Natural killer cell (primary cell): ENCODE data around the gene LRRC61. TPM values are rescaled to one million over a fixed set of nuclear protein-coding genes. Genes with fewer than 3 reads are reported as not detected.
"Not testable (repeated sequence)": the region's sequence is repeated elsewhere in the genome, so short reads cannot be mapped to it uniquely, and the experiment has no call there.

Source experiments
- ATAC-seq, 3 donors: fragments of 150-1000 bp in 2 of 3; fragments of 200-7000 bp in 1 of 3; cut with Tn5 transposase; 1 replicate in 1 of 3; 2 replicates in 2 of 3; pipeline ENCODE4 v1.10.0; 2021; ENCODE audit warnings: mild to moderate bottlenecking in 2 of 3, moderate library complexity in 2 of 3
- DNase-seq, 2 donors: peaks; one replicate each; pipeline versions ENCODE4 v3.0.0 to v3.0.0-alpha.2; 2013 to 2021; ENCODE audit warnings: mixed read lengths in 1 of 2
- H3K27ac ChIP-seq: one replicate; pipeline ENCODE4 v1.5.1; 2013; ENCODE audit warnings: mild to moderate bottlenecking, low read length
- H3K27me3 ChIP-seq: one replicate; pipeline ENCODE4 v1.6.1; 2013; ENCODE audit warnings: low read length; ENCODE audit not compliant: control insufficient read depth, insufficient read depth
- H3K36me3 ChIP-seq: one replicate; pipeline ENCODE4 v1.6.1; 2013; ENCODE audit warnings: low read length; ENCODE audit not compliant: control insufficient read depth, insufficient read depth
- H3K4me1 ChIP-seq: one replicate; pipeline ENCODE4 v1.6.1; 2013; ENCODE audit warnings: low read length; ENCODE audit not compliant: control insufficient read depth, insufficient read depth
- H3K4me3 ChIP-seq: one replicate; pipeline ENCODE4 v1.5.1; 2013; ENCODE audit warnings: low read length
- H3K9me3 ChIP-seq: one replicate; pipeline ENCODE4 v1.6.1; 2013; ENCODE audit warnings: low read length; ENCODE audit not compliant: control insufficient read depth, insufficient read depth
- H3K27ac Mint-ChIP-seq, 2 donors: one replicate each; pipeline ENCODE4 v1.8.0; 2022; ENCODE audit warnings: mild to moderate bottlenecking in 2 of 2, mixed read lengths in 2 of 2, moderate library complexity in 1 of 2
- H3K27me3 Mint-ChIP-seq, 2 donors: one replicate each; pipeline ENCODE4 v1.8.0; 2022; ENCODE audit warnings: low read depth in 2 of 2, mixed read lengths in 2 of 2
- H3K36me3 Mint-ChIP-seq: one replicate; pipeline ENCODE4 v1.8.0; 2022; ENCODE audit warnings: mixed read lengths
- H3K4me1 Mint-ChIP-seq, 2 donors: one replicate each; pipeline ENCODE4 v1.8.0; 2022; ENCODE audit warnings: mixed read lengths in 2 of 2
- H3K4me3 Mint-ChIP-seq: one replicate; pipeline ENCODE4 v1.8.0; 2022; ENCODE audit warnings: mild to moderate bottlenecking, moderate library complexity, mixed read lengths
- H3K9me3 Mint-ChIP-seq, 2 donors: one replicate each; pipeline ENCODE4 v1.8.0; 2022; ENCODE audit warnings: mixed read lengths in 2 of 2
- CTCF ChIP-seq: fragments of 200-600 bp; IDR thresholded peaks from one replicate; pipeline ENCODE4 v1.8.0; 2022; ENCODE audit warnings: antibody characterized with exemption
- WGBS: methylation state at CpG from one replicate; pipeline ENCODE4 v1.1.7; 2013; ENCODE audit warnings: missing lambda C conversion rate; ENCODE audit not compliant: insufficient coverage; 5-methylcytosine and 5-hydroxymethylcytosine counted together
- intact Hi-C: fragments of 100-400 bp; cut with micrococcal nuclease; formaldehyde crosslinking; loops from one replicate; pipeline ENCODE4 v1.14.2; 2022
- total RNA-seq, 4 donors: library from RNA; stranded (reverse); fragments of 120-200 nt in 1 of 4; gene quantifications; one replicate each; pipeline versions ENCODE4 v1.2.3 to v1.2.4, GENCODE V29; 2013 to 2022

The LRRC61 gene
- total RNA-seq, 3 donors from 2014 or later (not counting 1 experiment from before 2014, with no cell fraction given) = 7.3 to 16.7 (median 13.7) TPM

GRCh38 chr7:150311146-150311545, 12.0 kb upstream of the LRRC61 start:
- no peak for TF ChIP-seq CTCF
- intact Hi-C loops = no loop called here
- no peak for DNase-seq
- Mint-ChIP-seq H3K4me1 (no peaks in the 10 kb centered on the region), H3K36me3 (no peaks in the 10 kb centered on the region), H3K9me3 (no peaks in the 10 kb centered on the region), H3K27me3 (no peaks in the 10 kb centered on the region), H3K4me3 (no peak overlapping the region), H3K27ac (no peak overlapping the region)
- Histone ChIP-seq H3K27me3 (no peaks in the 10 kb centered on the region), H3K4me1 (no peaks in the 10 kb centered on the region), H3K27ac (no peak overlapping the region), H3K36me3 (no peaks in the 10 kb centered on the region), H3K4me3 (no peak overlapping the region), H3K9me3 (no peaks in the 10 kb centered on the region)
- no peak for ATAC-seq
- 89% methylated on average over 4 of the region's 4 CpGs for WGBS

- no peak overlapping the region for H3K27ac ChIP-seq
- Mint-ChIP-seq H3K9me3 (no peaks in the 10 kb centered on the region), H3K4me1 (no peaks in the 10 kb centered on the region), H3K4me3 (no peak overlapping the region), H3K27me3 (no peaks in the 10 kb centered on the region), H3K27ac (no peak overlapping the region), H3K36me3 (no peaks in the 10 kb centered on the region)
- 95% methylated on average over 5 of the region's 5 CpGs for WGBS
- TF ChIP-seq CTCF = no peak
- no peaks in the 10 kb centered on the region for H3K27me3 ChIP-seq
- H3K36me3 ChIP-seq = no peaks in the 10 kb centered on the region
- H3K9me3 ChIP-seq = no peaks in the 10 kb centered on the region
- no peak overlapping the region for H3K4me3 ChIP-seq
- DNase-seq (no peak), ATAC-seq (no peak)
- no peaks in the 10 kb centered on the region for H3K4me1 ChIP-seq
- intact Hi-C loops = no loop called here
These were observed 11.4 kb upstream of the LRRC61 start for GRCh38 chr7:150311711-150312110.

- H3K4me1 ChIP-seq, H3K4me3 Mint-ChIP-seq, H3K9me3 ChIP-seq, H3K27ac ChIP-seq, H3K27ac Mint-ChIP-seq, H3K4me1 Mint-ChIP-seq, ATAC-seq, H3K9me3 Mint-ChIP-seq, H3K36me3 ChIP-seq, H3K27me3 Mint-ChIP-seq, H3K4me3 ChIP-seq, intact Hi-C loops, DNase-seq, H3K27me3 ChIP-seq, H3K36me3 Mint-ChIP-seq: not testable (repeated sequence)
- 76% methylated on average over 6 of the region's 7 CpGs for whole genome bisulfite sequencing
These were observed 10.3 kb upstream of the LRRC61 start for GRCh38 chr7:150312649-150313366.

- H3K27ac ChIP-seq = no peak overlapping the region
- H3K9me3 ChIP-seq = no peaks in the 10 kb centered on the region
- Mint-ChIP-seq H3K27ac (no peak overlapping the region), H3K4me3 (no peak overlapping the region), H3K4me1 (no peaks in the 10 kb centered on the region), H3K9me3 (no peaks in the 10 kb centered on the region), H3K36me3 (peaks cover 7% of the 10 kb centered on the region), H3K27me3 (no peaks in the 10 kb centered on the region)
- intact Hi-C loops = no loop called here
- ATAC-seq = no peak
- H3K27me3 ChIP-seq = no peaks in the 10 kb centered on the region
- H3K4me3 ChIP-seq = no peak overlapping the region
- H3K36me3 ChIP-seq = no peaks in the 10 kb centered on the region
- no peak for TF ChIP-seq CTCF
- 93% methylated on average over 3 of the region's 3 CpGs for WGBS
- no peak for DNase-seq
- no peaks in the 10 kb centered on the region for H3K4me1 ChIP-seq
These were observed 9.8 kb upstream of the LRRC61 start for GRCh38 chr7:150313367-150313809.
